GM12878 (cell line): ENCODE data around the gene CTSA. TPM values are rescaled to one million over a fixed set of nuclear protein-coding genes. Genes with fewer than 3 reads are reported as not detected.
A peak's percentile ranks its signal among the peaks of the same experiment; 100 is the strongest.

Source experiments
- ATAC-seq: fragments of 200-7000 bp; cut with Tn5 transposase; 3 replicates; pipeline ENCODE4 v1.9.1; 2020; ENCODE audit warnings: mild to moderate bottlenecking, moderate library complexity
- BruUV-seq: library from RNA; stranded (reverse); fragments of 400-500 nt; replicated peaks from 2 replicates; lab custom pipeline; 2021; lab: Mats Ljungman, UMichigan
- CTCF ChIA-PET: fragments of 300-600 bp; sonication (Branson Sonifier 250); formaldehyde crosslinking; extraction: SDS; loops from one replicate; lab custom pipeline; 2021; ENCODE audit warnings: inconsistent platforms; lab: Yijun Ruan, JAX
- POLR2A ChIA-PET: fragments of 350-600 bp; formaldehyde crosslinking; extraction: SDS; loops from one replicate; lab custom pipeline; 2021; ENCODE audit warnings: inconsistent platforms; lab: Charles Lee
- RAD21 ChIA-PET: fragments of 300-600 bp; sonication (Branson Sonifier 250); formaldehyde crosslinking; loops from one replicate; lab custom pipeline; 2023; ENCODE audit warnings: antibody characterized with exemption; ENCODE audit not compliant: unreplicated experiment; lab: Charles Lee
- SMC1A ChIA-PET: fragments of 300-600 bp; sonication (Branson Sonifier 250); formaldehyde crosslinking; loops from one replicate; lab custom pipeline; 2023; ENCODE audit not compliant: unreplicated experiment, uncharacterized antibody; lab: Charles Lee
- DNase-seq: peaks from one replicate; pipeline ENCODE4 v3.0.0-alpha.2; 2011; ENCODE audit warnings: low read depth, low spot score
- FAIRE-seq: peaks from 3 replicates; lab custom pipeline; 2011; peaks lifted over from hg19 to GRCh38; lab: Jason Lieb, UNC
- H2AFZ ChIP-seq: 2 replicates; pipeline ENCODE4 v1.6.0; 2011; ENCODE audit warnings: low read depth, low read length, control low read depth; ENCODE audit not compliant: control insufficient read depth
- H3K27ac ChIP-seq: 2 replicates; pipeline ENCODE4 v1.5.1; 2011; ENCODE audit warnings: control low read depth; ENCODE audit not compliant: control insufficient read depth, insufficient read depth
- H3K27me3 ChIP-seq, 2 experiments: replicated peaks in 1 of 2; 2 replicates each; pipeline versions ENCODE4 v1.6.0 to v1.6.1; 2011; ENCODE audit warnings: low read length in 1 of 2; ENCODE audit not compliant: control insufficient read depth in 2 of 2, insufficient read depth in 2 of 2
- H3K36me3 ChIP-seq, 2 experiments: 2 replicates each; pipeline ENCODE4 v1.5.1; 2011; ENCODE audit warnings: low read length in 1 of 2; ENCODE audit not compliant: control insufficient read depth in 2 of 2, insufficient read depth in 2 of 2
- H3K4me1 ChIP-seq: 2 replicates; pipeline ENCODE4 v1.6.1; 2011; ENCODE audit warnings: mild to moderate bottlenecking, low read length, moderate library complexity, mixed read lengths; ENCODE audit not compliant: control insufficient read depth, insufficient read depth
- H3K4me2 ChIP-seq: 2 replicates; pipeline ENCODE4 v1.6.0; 2011; ENCODE audit warnings: control low read depth; ENCODE audit not compliant: control insufficient read depth, insufficient read depth
- H3K4me3 ChIP-seq: fragments of 200-600 bp; sonication (generic); 2 replicates; pipeline ENCODE4 v1.5.1; 2016
- H3K79me2 ChIP-seq: 2 replicates; pipeline ENCODE4 v1.6.0; 2011; ENCODE audit warnings: low read length; ENCODE audit not compliant: control insufficient read depth, insufficient read depth
- H3K9ac ChIP-seq: 2 replicates; pipeline ENCODE4 v1.8.0; 2011; ENCODE audit warnings: low read length, control low read depth, mixed read lengths; ENCODE audit not compliant: control insufficient read depth, insufficient read depth
- H3K9me3 ChIP-seq: replicated peaks from 3 replicates; pipeline ENCODE4 v1.5.1; 2011; ENCODE audit warnings: mild to moderate bottlenecking, low read length; ENCODE audit not compliant: control insufficient read depth, insufficient read depth
- H4K20me1 ChIP-seq: 2 replicates; pipeline ENCODE4 v1.6.0; 2011; ENCODE audit not compliant: control insufficient read depth, insufficient read depth
- EGR1 ChIP-seq, 2 experiments: IDR thresholded peaks; 1 replicate in 1 of 2; 2 replicates in 1 of 2; pipeline ENCODE4 v1.6.1; 2011 to 2012; ENCODE audit warnings: low read depth in 2 of 2, low read length in 2 of 2, borderline replicate concordance in 1 of 2, mild to moderate bottlenecking in 1 of 2, moderate library complexity in 1 of 2
- MXI1 ChIP-seq: fragments of 150-350 bp; IDR thresholded peaks from 2 replicates; pipeline ENCODE4 v1.6.1; 2011; ENCODE audit warnings: low read depth, mild to moderate bottlenecking, inconsistent platforms, low read length, improper control_type of control experiment
- MYC ChIP-seq: IDR thresholded peaks from 2 replicates; pipeline ENCODE4 v1.6.1; 2011; ENCODE audit warnings: mild to moderate bottlenecking, low read length, moderate library complexity, inconsistent platforms; ENCODE audit not compliant: insufficient read depth, insufficient replicate concordance, insufficient read length, severe bottlenecking
- NR2F1 ChIP-seq: fragments of 450-650 bp; conservative IDR thresholded peaks from 2 replicates; pipeline ENCODE4 v1.6.1; 2017; ENCODE audit warnings: mild to moderate bottlenecking
- POLR2AphosphoS2 ChIP-seq: IDR thresholded peaks from 2 replicates; pipeline ENCODE4 v1.6.1; 2011; ENCODE audit warnings: low read depth, mild to moderate bottlenecking, low read length, improper control_type of control experiment, moderate library complexity
- SIN3A ChIP-seq: IDR thresholded peaks from 2 replicates; pipeline ENCODE4 v1.6.1; 2012; ENCODE audit warnings: low read depth, low read length, improper control_type of control experiment
- TBL1XR1 ChIP-seq: IDR thresholded peaks from 2 replicates; pipeline ENCODE4 v1.6.1; 2012; ENCODE audit warnings: low read depth, low read length, improper control_type of control experiment
- WGBS: methylation state at CpG from one replicate; pipeline ENCODE4 v1.1.6; 2016; ENCODE audit warnings: low lambda C conversion rate; ENCODE audit not compliant: insufficient replicate concordance, insufficient coverage; ENCODE audit errors: missing lambda C conversion rate; 5-methylcytosine and 5-hydroxymethylcytosine counted together
- in situ Hi-C: fragments of 300-500 bp; cut with MboI; formaldehyde crosslinking; loops from 9 replicates; pipeline ENCODE4 v1.14.3; 2018; ENCODE audit warnings: mixed read lengths
- intact Hi-C: fragments of 100-400 bp; cut with micrococcal nuclease; formaldehyde crosslinking; loops from one replicate; pipeline ENCODE4 v1.14.2; 2022; ENCODE audit not compliant: unreplicated experiment
- polyA plus RNA-seq, 11 experiments: library from polyadenylated mRNA; depleted of rRNA in 4 of 11; unstranded in 6 of 11; stranded (reverse) in 5 of 11; fragments of >200 nt; fragmentation: Nextera tagmentation in 4 of 11; fragmentation: Illumina TruSeq in 1 of 11; extraction: Ambion mirVana in 4 of 11; extraction: Trizol in 1 of 11; gene quantifications; 1 replicate in 1 of 11; 2 replicates in 10 of 11; pipeline versions ENCODE4 v1.2.1 to v1.2.3, GENCODE V29; 2011 to 2016; ENCODE audit warnings: inconsistent platforms in 2 of 11, missing spikeins in 2 of 11, low read depth in 1 of 11
- total RNA-seq, 4 experiments: library from RNA; depleted of rRNA in 3 of 4; stranded (reverse); fragments of >200 nt in 3 of 4; fragmentation: Illumina TruSeq in 1 of 4; extraction: Trizol in 1 of 4; gene quantifications; 2 replicates each; pipeline versions ENCODE4 v1.2.1 to v1.2.3, GENCODE V29; 2013 to 2021
- TF ChIP-seq, protein P1 (sequence below): fragments of 450-650 bp; IDR thresholded peaks from 2 replicates; pipeline ENCODE4 v1.6.1; 2014; ENCODE audit warnings: mild to moderate bottlenecking
- TF ChIP-seq, protein P2 (sequence below): IDR thresholded peaks from 2 replicates; pipeline ENCODE4 v1.6.1; 2012; ENCODE audit warnings: low read depth, low read length, improper control_type of control experiment
- TF ChIP-seq, protein P3 (sequence below): fragments of 450-650 bp; IDR thresholded peaks from 2 replicates; pipeline ENCODE4 v1.6.1; 2016; ENCODE audit warnings: mild to moderate bottlenecking, moderate library complexity, borderline replicate concordance
- TF ChIP-seq, protein P4 (sequence below): IDR thresholded peaks from 2 replicates; pipeline ENCODE4 v1.6.1; 2012; ENCODE audit warnings: low read depth, low read length, improper control_type of control experiment
- TF ChIP-seq, protein P5 (sequence below): fragments of 450-650 bp; IDR thresholded peaks from 2 replicates; pipeline ENCODE4 v1.6.1; 2017; ENCODE audit warnings: low read depth, mild to moderate bottlenecking, moderate library complexity

The CTSA gene
- total and polyA plus RNA-seq, 10 of the 15 experiments (the other 5 are each of a cell fraction or from before 2014, with no cell fraction given), result 7.1 to 67.0 (median 36.2) TPM

DNA sequence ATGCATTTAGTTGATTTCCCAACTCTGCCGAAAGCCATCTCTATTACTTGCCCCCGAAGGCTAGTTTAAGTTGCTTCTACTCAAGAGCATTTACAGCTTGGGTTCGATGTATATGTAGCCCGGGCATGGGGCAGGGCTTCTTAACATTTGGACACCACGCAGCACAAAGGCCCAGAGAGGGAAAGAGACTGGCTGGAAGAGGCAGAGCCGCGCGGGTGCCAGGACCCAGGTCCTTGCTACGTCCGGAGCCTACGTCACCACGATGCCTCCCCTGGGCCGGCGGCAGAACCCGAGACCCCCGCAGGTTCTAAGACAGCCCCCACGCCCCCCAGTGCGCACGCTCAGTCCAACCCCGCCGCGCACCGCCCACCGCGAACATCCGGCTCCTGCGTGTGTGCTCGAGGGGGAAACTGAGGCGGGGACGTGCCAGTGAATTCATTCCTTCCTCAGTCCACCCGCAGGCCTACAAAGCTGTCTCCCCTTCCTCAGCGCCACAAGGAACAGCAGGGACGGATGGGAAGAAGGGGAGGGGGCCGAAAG is 43.0 kb downstream of the CTSA start:
- H3K27me3 ChIP-seq, result no peaks in the 10 kb centered on the region
- peak; percentile 27 for FAIRE-seq
- intact Hi-C loops (loop anchor here (1.0 to 2.0 kb wide), 3 partner anchors 37 to 77 kb away; partner anchors contain the start of genes ACOT8, CTSA, NEURL2 and ZSWIM3), in situ Hi-C loops (no loop called here)
- H3K9me3 ChIP-seq, result no peaks in the 10 kb centered on the region
- peak overlapping the region; percentile 93 for H3K4me2 ChIP-seq
- RAD21 ChIA-PET, result interaction anchor here (0.7 to 5.5 kb wide), 16 partner anchors 8 to 154 kb away, joined by 3 to 66 read pairs (median 6); partner anchors contain the start of gene ZSWIM1
- DNase-seq, result no peak
- 1% methylated on average over 33 of the region's 34 CpGs for WGBS
- peak overlapping the region; percentile 97 for H3K9ac ChIP-seq
- peak; percentile 54 for ATAC-seq
- peaks cover 4 to 8% of the 10 kb centered on the region in 2 experiments; a peak in 3 of 4 replicates for H3K36me3 ChIP-seq
- peaks cover 5% of the 10 kb centered on the region; the same call in 1 of the 2 replicates for H3K4me1 ChIP-seq
- POLR2A ChIA-PET, result interaction anchor here (0.7 to 2.9 kb wide), 20 partner anchors 9 to 1049 kb away, joined by 3 to 50 read pairs (median 6); partner anchors contain the start of genes ACOT8, CTSA, NEURL2 and PLTP
- peak overlapping the region; percentile 75 for H3K4me3 ChIP-seq
- H3K79me2 ChIP-seq, result peaks cover 23% of the 10 kb centered on the region
- SMC1A ChIA-PET, result interaction anchor here (1.0 to 4.1 kb wide), 11 partner anchors 12 to 135 kb away, joined by 3 to 33 read pairs (median 5); partner anchors contain the start of genes ACOT8 and SNX21
- CTCF ChIA-PET, result interaction anchor here (0.6 to 6.5 kb wide), 21 partner anchors 9 to 473 kb away, joined by 3 to 79 read pairs (median 5); partner anchors contain the start of genes ELMO2 and ZSWIM1
- peak overlapping the region; percentile 97 for H3K27ac ChIP-seq
- no peaks in the 10 kb centered on the region for H4K20me1 ChIP-seq
- BruUV-seq, result TSS peak; percentile 93
- H2AFZ ChIP-seq, result peak overlapping the region; percentile 91
- TF ChIP-seq EGR1 (IDR thresholded peaks at IDR 0.05; ENCODE audit: borderline replicate concordance in 1 of 2, low read depth in 2 of 2, low read length in 2 of 2), result 0 out of 3 replicates have a peak, but pooled peaks of 1 of the 2 experiments have one; percentile 31
- no peak for TF ChIP-seq NR2F1
- TF ChIP-seq, protein P1, sequence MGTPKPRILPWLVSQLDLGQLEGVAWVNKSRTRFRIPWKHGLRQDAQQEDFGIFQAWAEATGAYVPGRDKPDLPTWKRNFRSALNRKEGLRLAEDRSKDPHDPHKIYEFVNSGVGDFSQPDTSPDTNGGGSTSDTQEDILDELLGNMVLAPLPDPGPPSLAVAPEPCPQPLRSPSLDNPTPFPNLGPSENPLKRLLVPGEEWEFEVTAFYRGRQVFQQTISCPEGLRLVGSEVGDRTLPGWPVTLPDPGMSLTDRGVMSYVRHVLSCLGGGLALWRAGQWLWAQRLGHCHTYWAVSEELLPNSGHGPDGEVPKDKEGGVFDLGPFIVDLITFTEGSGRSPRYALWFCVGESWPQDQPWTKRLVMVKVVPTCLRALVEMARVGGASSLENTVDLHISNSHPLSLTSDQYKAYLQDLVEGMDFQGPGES, result 0 out of 2 replicates have a peak, but pooled peaks have one; percentile 5
- TF ChIP-seq, protein P2, sequence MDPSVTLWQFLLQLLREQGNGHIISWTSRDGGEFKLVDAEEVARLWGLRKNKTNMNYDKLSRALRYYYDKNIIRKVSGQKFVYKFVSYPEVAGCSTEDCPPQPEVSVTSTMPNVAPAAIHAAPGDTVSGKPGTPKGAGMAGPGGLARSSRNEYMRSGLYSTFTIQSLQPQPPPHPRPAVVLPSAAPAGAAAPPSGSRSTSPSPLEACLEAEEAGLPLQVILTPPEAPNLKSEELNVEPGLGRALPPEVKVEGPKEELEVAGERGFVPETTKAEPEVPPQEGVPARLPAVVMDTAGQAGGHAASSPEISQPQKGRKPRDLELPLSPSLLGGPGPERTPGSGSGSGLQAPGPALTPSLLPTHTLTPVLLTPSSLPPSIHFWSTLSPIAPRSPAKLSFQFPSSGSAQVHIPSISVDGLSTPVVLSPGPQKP, result 0 out of 2 replicates have a peak, but pooled peaks have one; percentile 49
- TF ChIP-seq, protein P3, sequence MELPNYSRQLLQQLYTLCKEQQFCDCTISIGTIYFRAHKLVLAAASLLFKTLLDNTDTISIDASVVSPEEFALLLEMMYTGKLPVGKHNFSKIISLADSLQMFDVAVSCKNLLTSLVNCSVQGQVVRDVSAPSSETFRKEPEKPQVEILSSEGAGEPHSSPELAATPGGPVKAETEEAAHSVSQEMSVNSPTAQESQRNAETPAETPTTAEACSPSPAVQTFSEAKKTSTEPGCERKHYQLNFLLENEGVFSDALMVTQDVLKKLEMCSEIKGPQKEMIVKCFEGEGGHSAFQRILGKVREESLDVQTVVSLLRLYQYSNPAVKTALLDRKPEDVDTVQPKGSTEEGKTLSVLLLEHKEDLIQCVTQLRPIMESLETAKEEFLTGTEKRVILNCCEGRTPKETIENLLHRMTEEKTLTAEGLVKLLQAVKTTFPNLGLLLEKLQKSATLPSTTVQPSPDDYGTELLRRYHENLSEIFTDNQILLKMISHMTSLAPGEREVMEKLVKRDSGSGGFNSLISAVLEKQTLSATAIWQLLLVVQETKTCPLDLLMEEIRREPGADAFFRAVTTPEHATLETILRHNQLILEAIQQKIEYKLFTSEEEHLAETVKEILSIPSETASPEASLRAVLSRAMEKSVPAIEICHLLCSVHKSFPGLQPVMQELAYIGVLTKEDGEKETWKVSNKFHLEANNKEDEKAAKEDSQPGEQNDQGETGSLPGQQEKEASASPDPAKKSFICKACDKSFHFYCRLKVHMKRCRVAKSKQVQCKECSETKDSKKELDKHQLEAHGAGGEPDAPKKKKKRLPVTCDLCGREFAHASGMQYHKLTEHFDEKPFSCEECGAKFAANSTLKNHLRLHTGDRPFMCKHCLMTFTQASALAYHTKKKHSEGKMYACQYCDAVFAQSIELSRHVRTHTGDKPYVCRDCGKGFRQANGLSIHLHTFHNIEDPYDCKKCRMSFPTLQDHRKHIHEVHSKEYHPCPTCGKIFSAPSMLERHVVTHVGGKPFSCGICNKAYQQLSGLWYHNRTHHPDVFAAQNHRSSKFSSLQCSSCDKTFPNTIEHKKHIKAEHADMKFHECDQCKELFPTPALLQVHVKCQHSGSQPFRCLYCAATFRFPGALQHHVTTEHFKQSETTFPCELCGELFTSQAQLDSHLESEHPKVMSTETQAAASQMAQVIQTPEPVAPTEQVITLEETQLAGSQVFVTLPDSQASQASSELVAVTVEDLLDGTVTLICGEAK, result 0 out of 2 replicates have a peak, but pooled peaks have one; percentile 19
- TF ChIP-seq POLR2AphosphoS2, result no peak
- TF ChIP-seq MXI1, result 0 out of 2 replicates have a peak, but pooled peaks have one; percentile 1
- TF ChIP-seq, protein P4, sequence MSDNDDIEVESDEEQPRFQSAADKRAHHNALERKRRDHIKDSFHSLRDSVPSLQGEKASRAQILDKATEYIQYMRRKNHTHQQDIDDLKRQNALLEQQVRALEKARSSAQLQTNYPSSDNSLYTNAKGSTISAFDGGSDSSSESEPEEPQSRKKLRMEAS, result peak; percentile 33; the same call in 1 of the 2 replicates
- TF ChIP-seq, protein P5, sequence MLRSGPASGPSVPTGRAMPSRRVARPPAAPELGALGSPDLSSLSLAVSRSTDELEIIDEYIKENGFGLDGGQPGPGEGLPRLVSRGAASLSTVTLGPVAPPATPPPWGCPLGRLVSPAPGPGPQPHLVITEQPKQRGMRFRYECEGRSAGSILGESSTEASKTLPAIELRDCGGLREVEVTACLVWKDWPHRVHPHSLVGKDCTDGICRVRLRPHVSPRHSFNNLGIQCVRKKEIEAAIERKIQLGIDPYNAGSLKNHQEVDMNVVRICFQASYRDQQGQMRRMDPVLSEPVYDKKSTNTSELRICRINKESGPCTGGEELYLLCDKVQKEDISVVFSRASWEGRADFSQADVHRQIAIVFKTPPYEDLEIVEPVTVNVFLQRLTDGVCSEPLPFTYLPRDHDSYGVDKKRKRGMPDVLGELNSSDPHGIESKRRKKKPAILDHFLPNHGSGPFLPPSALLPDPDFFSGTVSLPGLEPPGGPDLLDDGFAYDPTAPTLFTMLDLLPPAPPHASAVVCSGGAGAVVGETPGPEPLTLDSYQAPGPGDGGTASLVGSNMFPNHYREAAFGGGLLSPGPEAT, result peak; percentile 42; the same call in 1 of the 2 replicates
- TF ChIP-seq MYC, result peak; percentile 11
- 0 out of 2 replicates have a peak, but pooled peaks have one; percentile 14 for TF ChIP-seq SIN3A
- peak; percentile 43; the same call in 1 of the 2 replicates for TF ChIP-seq TBL1XR1
